ENCODE results near the gene ACTG2.
A peak's percentile ranks its signal among the peaks of the same experiment; 100 is the strongest.
"Not testable (repeated sequence)": the region's sequence is repeated elsewhere in the genome, so short reads cannot be mapped to it uniquely, and the experiment has no call there.

ACTG2 gene

GRCh38 chr2:73892631-73893329 lies at the start of gene ACTG2:
ACTG2 (plus strand) TSS chr2:73893008; CDS start chr2:73901312, 8,304 bp downstream.
- no peak for DNase-seq

GRCh38 chr2:73844087-73844486 lies 48.7 kb upstream of the ACTG2 start:
- no peak for DNase-seq

- DNase-seq = no peak
Measured at GRCh38 chr2:73850009-73850408, 42.8 kb upstream of the ACTG2 start.

GRCh38 chr2:73851274-73851673 lies 41.5 kb upstream of the ACTG2 start:
- no peak for DNase-seq

GRCh38 chr2:73852020-73852419 lies 40.8 kb upstream of the ACTG2 start:
- no peak for DNase-seq

- DNase-seq = no peak
Measured at GRCh38 chr2:73855526-73855925, 37.3 kb upstream of the ACTG2 start.

GRCh38 chr2:73856214-73856613 lies 36.6 kb upstream of the ACTG2 start:
- DNase-seq = no peak

- DNase-seq = peak; percentile 69
Measured at GRCh38 chr2:73859721-73860586, 32.9 kb upstream of the ACTG2 start.

- no peak for DNase-seq
Measured at GRCh38 chr2:73862987-73863386, 29.8 kb upstream of the ACTG2 start.

- no peak for DNase-seq
Measured at GRCh38 chr2:73868204-73868978, 24.4 kb upstream of the ACTG2 start.

GRCh38 chr2:73870084-73870483 lies 22.7 kb upstream of the ACTG2 start:
- no peak for DNase-seq

GRCh38 chr2:73877071-73877802 lies 15.6 kb upstream of the ACTG2 start:
- no peak for DNase-seq

- not testable (repeated sequence) for DNase-seq
Measured at GRCh38 chr2:73877984-73878383, 14.8 kb upstream of the ACTG2 start.

- DNase-seq = no peak
Measured at GRCh38 chr2:73885406-73885805, 7.4 kb upstream of the ACTG2 start.

GRCh38 chr2:73886357-73886756 lies 6.5 kb upstream of the ACTG2 start:
- no peak for DNase-seq

GRCh38 chr2:73887596-73888353 lies 5.0 kb upstream of the ACTG2 start:
- DNase-seq = not testable (repeated sequence)

- no peak for DNase-seq
Measured at GRCh38 chr2:73888388-73888787, 4.4 kb upstream of the ACTG2 start.

GRCh38 chr2:73889206-73889605 lies 3.6 kb upstream of the ACTG2 start:
- no peak for DNase-seq

- DNase-seq = no peak
Measured at GRCh38 chr2:73890301-73891092, 2.3 kb upstream of the ACTG2 start.

GRCh38 chr2:73891276-73891901 lies 1.4 kb upstream of the ACTG2 start:
- no peak for DNase-seq
